SU-DHL-6 (cell line): ENCODE measurements around the gene CTTN.

Experiments
- H2AFZ ChIP-seq: fragments of 200-600 bp; sonication (generic); 2 replicates; pipeline ENCODE4 v1.6.1; 2014; ENCODE audit warnings: low read depth, mild to moderate bottlenecking, moderate library complexity, mixed read lengths, antibody characterized with exemption, low read length; ENCODE audit not compliant: severe bottlenecking
- H3F3A ChIP-seq: fragments of 200-600 bp; shearing (Covaris generic); 2 replicates; pipeline ENCODE4 v1.6.0; 2016; ENCODE audit warnings: antibody characterized with exemption, mild to moderate bottlenecking; ENCODE audit not compliant: insufficient read depth
- H3K27ac ChIP-seq: fragments of 200-600 bp; sonication (generic); 2 replicates; pipeline ENCODE4 v1.5.1; 2016; ENCODE audit warnings: low read depth, mild to moderate bottlenecking, low read length, moderate library complexity, mixed read lengths
- H3K27me3 ChIP-seq: fragments of 200-600 bp; sonication (generic), shearing (Covaris generic); 2 replicates; pipeline ENCODE4 v1.6.0; 2014; ENCODE audit warnings: mild to moderate bottlenecking, low read length
- H3K36me3 ChIP-seq: fragments of 200-600 bp; sonication (generic); 2 replicates; pipeline ENCODE4 v1.6.1; 2014; ENCODE audit warnings: mild to moderate bottlenecking, low read length, mixed read lengths
- H3K4me2 ChIP-seq: fragments of 300-600, 200-600 bp; shearing (Covaris generic), sonication (generic); 2 replicates; pipeline ENCODE4 v1.6.0; 2014; ENCODE audit warnings: low read length, low read depth, mild to moderate bottlenecking; ENCODE audit not compliant: poor library complexity, severe bottlenecking
- H3K4me3 ChIP-seq: fragments of 200-600 bp; sonication (generic); 2 replicates; pipeline ENCODE4 v1.5.1; 2014; ENCODE audit warnings: antibody characterized with exemption, low read length, mild to moderate bottlenecking, mixed read lengths; ENCODE audit not compliant: insufficient read depth, poor library complexity, severe bottlenecking
- H3K79me2 ChIP-seq: fragments of 200-600 bp; sonication (generic); 2 replicates; pipeline ENCODE4 v1.6.1; 2014; ENCODE audit warnings: mild to moderate bottlenecking, low read length, moderate library complexity; ENCODE audit not compliant: insufficient read depth
- H3K9ac ChIP-seq: fragments of 200-600 bp; sonication (generic); 2 replicates; pipeline ENCODE4 v1.7.0; 2014; ENCODE audit warnings: mild to moderate bottlenecking, low read length
- H3K9me2 ChIP-seq: fragments of 200-600 bp; sonication (generic); replicated peaks from 2 replicates; pipeline ENCODE4 v1.6.1; 2014; ENCODE audit warnings: low read length; ENCODE audit not compliant: insufficient read depth
- H3K9me3 ChIP-seq: fragments of 200-600 bp; sonication (generic); 2 replicates; pipeline ENCODE4 v1.6.1; 2014; ENCODE audit warnings: low read length, mixed read lengths; ENCODE audit not compliant: insufficient read depth
- H4K20me1 ChIP-seq: fragments of 200-600 bp; sonication (generic); 2 replicates; pipeline ENCODE4 v1.6.1; 2014; ENCODE audit warnings: low read depth, mild to moderate bottlenecking, antibody characterized with exemption, low read length, moderate library complexity, mixed read lengths
- CTCF ChIP-seq: fragments of 200-600 bp; sonication (generic); IDR thresholded peaks from one replicate; pipeline ENCODE4 v1.5.1; 2017; ENCODE audit warnings: antibody characterized with exemption, mild to moderate bottlenecking, low read length, moderate library complexity; ENCODE audit not compliant: insufficient read depth, poor library complexity, severe bottlenecking
- EZH2phosphoT487 ChIP-seq: fragments of 200-600 bp; sonication (generic), shearing (Covaris generic); conservative IDR thresholded peaks from 2 replicates; pipeline ENCODE4 v1.6.1; 2018; ENCODE audit warnings: mild to moderate bottlenecking, antibody characterized with exemption, low read length, moderate library complexity, mixed read lengths

The CTTN gene

GRCh38 chr11:70468256-70469195 is 70.2 kb downstream of the CTTN start:
- H4K20me1 ChIP-seq = no peaks in the 10 kb centered on the region
- TF ChIP-seq CTCF (no peak), EZH2phosphoT487 (no peak)
- peak overlapping the region; percentile 48 for H3K4me2 ChIP-seq
- H3K9me2 ChIP-seq = no peaks in the 10 kb centered on the region
- peaks cover 47% of the 10 kb centered on the region for H3F3A ChIP-seq
- H3K4me3 ChIP-seq = no peak overlapping the region
- peak overlapping the region; percentile 79 for H3K27ac ChIP-seq
- H3K9ac ChIP-seq = 0 out of 2 replicates have a peak overlapping the region, but pooled peaks have one; percentile 9
- no peaks in the 10 kb centered on the region for H3K9me3 ChIP-seq
- H3K36me3 ChIP-seq = no peaks in the 10 kb centered on the region
- H3K79me2 ChIP-seq = no peaks in the 10 kb centered on the region
- peak overlapping the region; percentile 49 for H2AFZ ChIP-seq
- no peaks in the 10 kb centered on the region for H3K27me3 ChIP-seq

GRCh38 chr11:70470127-70470526 is 71.8 kb downstream of the CTTN start:
- H2AFZ ChIP-seq = no peak overlapping the region
- TF ChIP-seq CTCF (no peak), EZH2phosphoT487 (no peak)

GRCh38 chr11:70471254-70471653 is 72.9 kb downstream of the CTTN start:
- H3K4me2 ChIP-seq = peak overlapping the region; percentile 48
- no peak overlapping the region for H2AFZ ChIP-seq
- peak overlapping the region; percentile 15; the same call in 1 of the 2 replicates for H3K9ac ChIP-seq
- no peaks in the 10 kb centered on the region for H3K27me3 ChIP-seq
- peaks cover 35% of the 10 kb centered on the region for H3F3A ChIP-seq
- H3K9me2 ChIP-seq = no peaks in the 10 kb centered on the region
- peak overlapping the region; percentile 79 for H3K27ac ChIP-seq
- H3K9me3 ChIP-seq = no peaks in the 10 kb centered on the region
- H3K36me3 ChIP-seq = no peaks in the 10 kb centered on the region
- peak; percentile 56 for TF ChIP-seq CTCF
- TF ChIP-seq EZH2phosphoT487 = no peak
- H3K79me2 ChIP-seq = no peaks in the 10 kb centered on the region
- no peak overlapping the region for H3K4me3 ChIP-seq
- no peaks in the 10 kb centered on the region for H4K20me1 ChIP-seq

More at GRCh38 chr11:70470127-70470526, 71.8 kb downstream of the CTTN start:
- H3K79me2 ChIP-seq = no peaks in the 10 kb centered on the region
- no peaks in the 10 kb centered on the region for H3K9me2 ChIP-seq
- H3K27ac ChIP-seq = peak overlapping the region; percentile 79
- no peaks in the 10 kb centered on the region for H4K20me1 ChIP-seq
- peaks cover 46% of the 10 kb centered on the region for H3F3A ChIP-seq
- H3K4me2 ChIP-seq = peak overlapping the region; percentile 48
- H3K27me3 ChIP-seq = no peaks in the 10 kb centered on the region
- H3K36me3 ChIP-seq = no peaks in the 10 kb centered on the region
- H3K9ac ChIP-seq = peak overlapping the region; percentile 15
- no peaks in the 10 kb centered on the region for H3K9me3 ChIP-seq
- H3K4me3 ChIP-seq = no peak overlapping the region
